ENCODE results near the gene DYNC1I2. TPM values are rescaled to one million over a fixed set of nuclear protein-coding genes. Genes with fewer than 3 reads are reported as not detected.

The DYNC1I2 gene
- total RNA-seq, 1 experiment from 2014 or later = 62.9 TPM

- Histone ChIP-seq H3K4me1 (no peaks in the 10 kb centered on the region), H3K27me3 (replicated peaks; ENCODE audit: control insufficient read depth, insufficient read depth, low read length) (no peaks in the 10 kb centered on the region), H3K36me3 (ENCODE audit: control insufficient read depth, insufficient read depth, low read length) (no peaks in the 10 kb centered on the region; the same call in 1 of the 2 replicates), H3K9me3 (no peaks in the 10 kb centered on the region), H3K4me3 (ENCODE audit: low read depth, low read length) (no peak overlapping the region)
- no peak for DNase-seq
- TF ChIP-seq CTCF (IDR thresholded peaks at IDR 0.05; ENCODE audit: insufficient read depth in 1 of 2, low read depth in 1 of 2, low read length in 1 of 2, severe bottlenecking in 1 of 2, unreplicated experiment in 1 of 2) = no peak
- ChIA-PET POLR2A (no interaction called here), CTCF (no interaction called here)
- Mint-ChIP-seq H3K9me3 (ENCODE audit: unreplicated experiment) (no peaks in the 10 kb centered on the region), H3K4me3 (ENCODE audit: unreplicated experiment) (no peak overlapping the region), H3K27ac (ENCODE audit: unreplicated experiment) (no peak overlapping the region), H3K4me1 (ENCODE audit: low read depth, unreplicated experiment) (no peaks in the 10 kb centered on the region), H3K36me3 (ENCODE audit: insufficient read depth, unreplicated experiment) (peaks cover 25% of the 10 kb centered on the region), H3K27me3 (ENCODE audit: insufficient read depth, unreplicated experiment) (no peaks in the 10 kb centered on the region)
- BruUV-seq (replicated peaks) = no TSS peak
- intact Hi-C loops (cut with micrococcal nuclease; ENCODE audit: unreplicated experiment) = no loop called here
Measured at GRCh38 chr2:171762879-171763573, 75.8 kb downstream of the DYNC1I2 start.

- H3K4me3 ChIP-seq (ENCODE audit: low read depth, low read length) = no peak overlapping the region
- Mint-ChIP-seq H3K27ac (ENCODE audit: unreplicated experiment) (no peak overlapping the region), H3K36me3 (ENCODE audit: insufficient read depth, unreplicated experiment) (peaks cover 21% of the 10 kb centered on the region), H3K4me1 (ENCODE audit: low read depth, unreplicated experiment) (no peaks in the 10 kb centered on the region), H3K4me3 (ENCODE audit: unreplicated experiment) (no peak overlapping the region), H3K9me3 (ENCODE audit: unreplicated experiment) (no peaks in the 10 kb centered on the region), H3K27me3 (ENCODE audit: insufficient read depth, unreplicated experiment) (no peaks in the 10 kb centered on the region)
- H3K9me3 ChIP-seq = no peaks in the 10 kb centered on the region
- CTCF ChIA-PET = no interaction called here
- intact Hi-C loops (cut with micrococcal nuclease; ENCODE audit: unreplicated experiment) = no loop called here
- POLR2A ChIA-PET = no interaction called here
- H3K27me3 ChIP-seq (replicated peaks; ENCODE audit: control insufficient read depth, insufficient read depth, low read length) = no peaks in the 10 kb centered on the region
- BruUV-seq (replicated peaks) = no TSS peak
- DNase-seq = no peak
- no peaks in the 10 kb centered on the region for H3K4me1 ChIP-seq
- H3K36me3 ChIP-seq (ENCODE audit: control insufficient read depth, insufficient read depth, low read length) = no peaks in the 10 kb centered on the region; the same call in 1 of the 2 replicates
- no peak for TF ChIP-seq CTCF (IDR thresholded peaks at IDR 0.05; ENCODE audit: insufficient read depth in 1 of 2, low read depth in 1 of 2, low read length in 1 of 2, severe bottlenecking in 1 of 2, unreplicated experiment in 1 of 2)
Measured at GRCh38 chr2:171763602-171764001, 76.3 kb downstream of the DYNC1I2 start.

- Histone ChIP-seq H3K36me3 (ENCODE audit: control insufficient read depth, insufficient read depth, low read length) (no peaks in the 10 kb centered on the region), H3K4me1 (no peaks in the 10 kb centered on the region), H3K4me3 (ENCODE audit: low read depth, low read length) (no peak overlapping the region), H3K27me3 (replicated peaks; ENCODE audit: control insufficient read depth, insufficient read depth, low read length) (no peaks in the 10 kb centered on the region), H3K9me3 (no peaks in the 10 kb centered on the region)
- CTCF ChIA-PET = no interaction called here
- POLR2A ChIA-PET = no interaction called here
- Mint-ChIP-seq H3K36me3 (ENCODE audit: insufficient read depth, unreplicated experiment) (no peaks in the 10 kb centered on the region), H3K4me3 (ENCODE audit: unreplicated experiment) (no peak overlapping the region), H3K9me3 (ENCODE audit: unreplicated experiment) (peaks cover 12% of the 10 kb centered on the region), H3K27ac (ENCODE audit: unreplicated experiment) (no peak overlapping the region), H3K27me3 (ENCODE audit: insufficient read depth, unreplicated experiment) (no peaks in the 10 kb centered on the region), H3K4me1 (ENCODE audit: low read depth, unreplicated experiment) (no peaks in the 10 kb centered on the region)
- TF ChIP-seq CTCF (IDR thresholded peaks at IDR 0.05; ENCODE audit: insufficient read depth in 1 of 2, low read depth in 1 of 2, low read length in 1 of 2, severe bottlenecking in 1 of 2, unreplicated experiment in 1 of 2) = no peak
- intact Hi-C loops (cut with micrococcal nuclease; ENCODE audit: unreplicated experiment) = no loop called here
- BruUV-seq (replicated peaks) = no TSS peak
- no peak for DNase-seq
Measured at GRCh38 chr2:171771463-171771862, 84.2 kb downstream of the DYNC1I2 start.

All from Caco-2 (cell line).